BLaER1 treated with 17β-estradiol and CSF1 and Interleukin-3, amounts not matched to agents 10 nM and 100 nM (cell line): ENCODE results near the gene BTN3A1.
"Not testable (repeated sequence)": the region's sequence is repeated elsewhere in the genome, so short reads cannot be mapped to it uniquely, and the experiment has no call there.

Experiments used
- H3K27ac ChIP-seq, 11 experiments: shearing (Covaris generic); formaldehyde crosslinking; 2 replicates each; pipeline ENCODE4 v1.8.1; 2022
- H3K27me3 ChIP-seq, 11 experiments: shearing (Covaris generic); formaldehyde crosslinking; 2 replicates each; pipeline ENCODE4 v1.8.1; 2022
- H3K36me3 ChIP-seq, 11 experiments: shearing (Covaris generic); formaldehyde crosslinking; 2 replicates each; pipeline ENCODE4 v1.8.1; 2022
- H3K4me1 ChIP-seq, 10 experiments: shearing (Covaris generic); formaldehyde crosslinking; 2 replicates each; pipeline ENCODE4 v1.8.1; 2022
- H3K4me2 ChIP-seq, 11 experiments: shearing (Covaris generic); formaldehyde crosslinking; 2 replicates each; pipeline ENCODE4 v1.8.1; 2022
- H3K4me3 ChIP-seq, 10 experiments: shearing (Covaris generic); formaldehyde crosslinking; 2 replicates each; pipeline ENCODE4 v1.8.1; 2022
- H3K9ac ChIP-seq, 11 experiments: shearing (Covaris generic); formaldehyde crosslinking; 2 replicates each; pipeline ENCODE4 v1.8.1; 2022
- H3K9me3 ChIP-seq, 11 experiments: shearing (Covaris generic); formaldehyde crosslinking; replicated peaks in 1 of 11; 2 replicates each; pipeline ENCODE4 v1.8.1; 2022
- H4K20me1 ChIP-seq, 11 experiments: shearing (Covaris generic); formaldehyde crosslinking; 2 replicates each; pipeline ENCODE4 v1.8.1; 2022
- Cebpa-rat ChIP-seq, 11 experiments: shearing (Covaris generic); IDR thresholded peaks; 2 replicates each; pipeline ENCODE4 v1.8.1; 2022

Gene BTN3A1

GRCh38 chr6:26415036-26415614 is 13.1 kb downstream of the BTN3A1 start:
- Histone ChIP-seq H3K36me3 (peaks cover 11 to 54% (median 39%) of the 10 kb centered on the region in 11 experiments; a peak in 21 of 22 replicates), H3K4me3 (no peak overlapping the region)

GRCh38 chr6:26415791-26416190 is 13.7 kb downstream of the BTN3A1 start:
- H3K27ac ChIP-seq = no peak overlapping the region
- peak overlapping the region in 3 of 11 experiments; percentile 61 to 75 (median 72); a peak in 4 of 22 replicates for H3K4me2 ChIP-seq
- no peaks in the 10 kb centered on the region for H3K27me3 ChIP-seq
- H4K20me1 ChIP-seq = no peaks in the 10 kb centered on the region; a peak in 1 of 22 replicates
- H3K9ac ChIP-seq = no peak overlapping the region
- peaks cover 32 to 37% (median 34%) of the 10 kb centered on the region in 11 experiments for H3K9me3 ChIP-seq
- TF ChIP-seq Cebpa-rat (IDR thresholded peaks at IDR 0.05) = no peak
- peaks cover 9 to 48% (median 33%) of the 10 kb centered on the region in 11 experiments; a peak in 20 of 22 replicates for H3K36me3 ChIP-seq
- peaks cover 8 to 44% (median 30%) of the 10 kb centered on the region in 10 experiments for H3K4me1 ChIP-seq
- H3K4me3 ChIP-seq = no peak overlapping the region

More at GRCh38 chr6:26415036-26415614, 13.1 kb downstream of the BTN3A1 start:
- H3K9ac ChIP-seq = no peak overlapping the region
- peak overlapping the region in 7 of 11 experiments; percentile 60 to 75 (median 68); a peak in 14 of 22 replicates for H3K4me2 ChIP-seq
- H3K27ac ChIP-seq = no peak overlapping the region
- no peaks in the 10 kb centered on the region for H3K27me3 ChIP-seq
- peaks cover 32 to 37% (median 34%) of the 10 kb centered on the region in 11 experiments for H3K9me3 ChIP-seq
- TF ChIP-seq Cebpa-rat (IDR thresholded peaks at IDR 0.05) = no peak
- peaks cover 2 to 40% (median 27%) of the 10 kb centered on the region in 10 experiments; a peak in 18 of 20 replicates for H3K4me1 ChIP-seq
- no peaks in the 10 kb centered on the region; a peak in 1 of 22 replicates for H4K20me1 ChIP-seq

GRCh38 chr6:26416288-26416687 is 14.2 kb downstream of the BTN3A1 start:
- no peak for TF ChIP-seq Cebpa-rat (IDR thresholded peaks at IDR 0.05)

GRCh38 chr6:26418077-26418476 is 16.0 kb downstream of the BTN3A1 start:
- H3K9me3 ChIP-seq = peaks cover 32 to 37% (median 34%) of the 10 kb centered on the region in 11 experiments
- not testable (repeated sequence) for H3K4me2 ChIP-seq, H3K9ac ChIP-seq, H3K27me3 ChIP-seq, H3K27ac ChIP-seq, H4K20me1 ChIP-seq
- H3K4me1 ChIP-seq = peaks cover 23 to 49% (median 41%) of the 10 kb centered on the region in 10 experiments
- H3K36me3 ChIP-seq = peaks cover under 1 to 28% (median 18%) of the 10 kb centered on the region in 11 experiments; a peak in 19 of 22 replicates
- peak overlapping the region in 1 of 10 experiments; percentile 20; a peak in 1 of 20 replicates for H3K4me3 ChIP-seq

More at GRCh38 chr6:26416288-26416687, 14.2 kb downstream of the BTN3A1 start:
- peaks cover 11 to 47% (median 33%) of the 10 kb centered on the region in 10 experiments for H3K4me1 ChIP-seq
- H3K9ac ChIP-seq = no peak overlapping the region
- no peaks in the 10 kb centered on the region for H3K27me3 ChIP-seq
- H3K4me3 ChIP-seq = no peak overlapping the region
- H3K36me3 ChIP-seq = peaks cover 4 to 43% (median 28%) of the 10 kb centered on the region in 11 experiments; a peak in 19 of 22 replicates
- no peaks in the 10 kb centered on the region; a peak in 1 of 22 replicates for H4K20me1 ChIP-seq
- no peak overlapping the region for H3K4me2 ChIP-seq
- H3K27ac ChIP-seq = no peak overlapping the region
- H3K9me3 ChIP-seq = peaks cover 32 to 37% (median 34%) of the 10 kb centered on the region in 11 experiments

DNA sequence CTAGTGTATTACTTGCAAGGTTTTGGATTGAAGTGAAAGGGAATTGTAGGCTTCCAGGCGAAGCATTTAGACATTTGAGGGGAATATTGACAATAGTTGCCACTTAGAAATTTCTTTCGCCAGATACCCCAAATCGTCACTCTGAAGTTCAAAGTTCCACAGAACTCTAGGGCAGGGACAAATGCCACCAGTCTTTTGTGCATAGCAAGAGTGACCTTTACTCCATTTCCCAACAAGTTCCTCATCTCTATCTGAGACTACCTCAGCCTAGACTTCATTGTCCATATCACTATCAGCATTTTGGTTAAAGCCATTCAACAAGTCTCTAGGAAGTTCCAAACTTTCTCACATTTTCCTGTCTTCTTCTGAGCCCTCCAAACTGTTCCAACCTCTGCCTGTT is 16.7 kb downstream of the BTN3A1 start:
- peaks cover 30 to 42% (median 36%) of the 10 kb centered on the region in 10 experiments for H3K4me1 ChIP-seq
- H3K27ac ChIP-seq, H4K20me1 ChIP-seq, H3K27me3 ChIP-seq, H3K4me3 ChIP-seq, H3K4me2 ChIP-seq, H3K9ac ChIP-seq: not testable (repeated sequence)
- peaks cover 32 to 37% (median 34%) of the 10 kb centered on the region in 11 experiments for H3K9me3 ChIP-seq
- peaks cover 5 to 30% (median 16%) of the 10 kb centered on the region in 11 experiments; a peak in 16 of 22 replicates for H3K36me3 ChIP-seq

- H3K9ac ChIP-seq = peak overlapping the region in 9 of 11 experiments; percentile 83 to 88 (median 84); a peak in 16 of 22 replicates
- peak overlapping the region in 4 of 11 experiments; percentile 70 to 86 (median 75); a peak in 8 of 22 replicates for H3K27ac ChIP-seq
- H3K4me3 ChIP-seq = peak overlapping the region; percentile 74 to 84 (median 78); a peak in 19 of 20 replicates
- TF ChIP-seq Cebpa-rat (IDR thresholded peaks at IDR 0.05) = no peak
- H3K9me3 ChIP-seq = peaks cover 32 to 37% (median 34%) of the 10 kb centered on the region in 11 experiments
- peaks cover 17 to 51% (median 23%) of the 10 kb centered on the region in 10 experiments for H3K4me1 ChIP-seq
- H3K27me3 ChIP-seq = no peaks in the 10 kb centered on the region
- peaks cover 5 to 39% (median 22%) of the 10 kb centered on the region in 11 experiments; a peak in 17 of 22 replicates for H3K36me3 ChIP-seq
- H4K20me1 ChIP-seq = no peaks in the 10 kb centered on the region
- H3K4me2 ChIP-seq = peak overlapping the region; percentile 69 to 93 (median 87)
Measured at GRCh38 chr6:26420688-26421171, 18.7 kb downstream of the BTN3A1 start.

DNA sequence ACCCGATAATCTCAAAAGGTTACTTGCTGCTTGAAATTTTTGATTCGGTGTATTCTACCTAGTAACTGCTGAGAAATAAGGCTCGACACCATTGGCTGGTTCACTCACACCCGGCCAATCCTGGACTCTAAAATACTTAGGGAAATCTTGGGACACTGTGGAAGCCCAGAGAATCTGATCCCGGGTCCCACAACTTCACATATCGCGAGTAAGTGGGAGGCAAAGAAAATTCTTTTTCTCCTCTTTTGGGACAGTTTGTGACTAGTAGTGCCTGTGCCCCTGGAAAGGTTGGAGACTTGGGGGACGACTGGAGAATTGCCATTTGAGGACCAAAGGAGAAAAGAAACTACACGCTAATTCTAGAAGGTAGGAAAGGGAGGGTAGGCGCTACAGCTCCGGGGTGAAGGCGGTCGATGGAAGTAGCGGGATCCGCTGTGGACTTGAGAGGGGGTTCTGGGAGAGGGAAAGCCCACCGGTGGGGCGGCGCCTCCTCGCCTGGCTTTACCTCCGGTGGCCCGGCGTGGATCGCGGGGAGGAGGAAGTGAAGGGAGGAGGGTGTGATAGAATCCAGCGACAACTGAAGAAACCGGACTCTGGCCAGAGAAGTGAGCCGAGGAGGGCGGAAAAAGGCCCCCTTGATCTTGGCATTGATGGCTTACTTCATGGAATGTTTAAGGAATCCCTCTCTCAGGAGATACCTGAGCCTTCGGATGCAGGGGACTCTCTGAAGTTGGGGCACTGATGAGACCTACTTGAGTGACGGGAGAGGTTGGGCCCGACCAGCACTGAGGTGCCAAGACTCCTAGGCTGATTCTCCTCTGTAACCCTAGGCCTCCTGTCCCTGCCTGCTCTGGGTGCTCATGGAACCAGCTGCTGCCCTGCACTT is 19.4 kb downstream of the BTN3A1 start:
- H3K9me3 ChIP-seq = peaks cover 29 to 32% (median 30%) of the 10 kb centered on the region in 11 experiments
- no peak for TF ChIP-seq Cebpa-rat (IDR thresholded peaks at IDR 0.05)
- peaks cover 11 to 47% (median 30%) of the 10 kb centered on the region in 11 experiments for H3K36me3 ChIP-seq
- H3K27me3 ChIP-seq = no peaks in the 10 kb centered on the region
- H4K20me1 ChIP-seq = no peaks in the 10 kb centered on the region
- H3K4me1 ChIP-seq = peaks cover 16 to 54% (median 22%) of the 10 kb centered on the region in 10 experiments
- H3K9ac ChIP-seq = peak overlapping the region; percentile 77 to 88 (median 84)
- H3K4me3 ChIP-seq = peak overlapping the region; percentile 74 to 84 (median 78)
- peak overlapping the region; percentile 69 to 93 (median 87) for H3K4me2 ChIP-seq
- peak overlapping the region; percentile 62 to 86 (median 74) for H3K27ac ChIP-seq

- TF ChIP-seq Cebpa-rat (IDR thresholded peaks at IDR 0.05) = no peak
- Histone ChIP-seq H3K9me3 (peaks cover 21 to 23% (median 22%) of the 10 kb centered on the region in 11 experiments), H3K36me3 (peaks cover 20 to 48% (median 34%) of the 10 kb centered on the region in 11 experiments), H4K20me1 (no peaks in the 10 kb centered on the region), H3K4me1 (peaks cover 16 to 54% (median 22%) of the 10 kb centered on the region in 10 experiments), H3K27ac (no peak overlapping the region; a peak in 1 of 22 replicates), H3K9ac (peak overlapping the region in 9 of 11 experiments; percentile 83 to 88 (median 85); a peak in 13 of 22 replicates), H3K27me3 (no peaks in the 10 kb centered on the region), H3K4me2 (peak overlapping the region; percentile 69 to 93 (median 87)), H3K4me3 (peak overlapping the region; percentile 74 to 84 (median 78); a peak in 19 of 20 replicates)
Measured at GRCh38 chr6:26422329-26422728, 20.3 kb downstream of the BTN3A1 start.
